NCI-H187 (cell line): ENCODE measurements around the gene RNF182.
"Not testable (repeated sequence)": the region's sequence is repeated elsewhere in the genome, so short reads cannot be mapped to it uniquely, and the experiment has no call there.

Experiments used
- DNase-seq, 2 experiments: peaks; one replicate each; lab custom pipeline; 2025; lab: John Stamatoyannopoulos, UW

RNF182 gene, protein sequence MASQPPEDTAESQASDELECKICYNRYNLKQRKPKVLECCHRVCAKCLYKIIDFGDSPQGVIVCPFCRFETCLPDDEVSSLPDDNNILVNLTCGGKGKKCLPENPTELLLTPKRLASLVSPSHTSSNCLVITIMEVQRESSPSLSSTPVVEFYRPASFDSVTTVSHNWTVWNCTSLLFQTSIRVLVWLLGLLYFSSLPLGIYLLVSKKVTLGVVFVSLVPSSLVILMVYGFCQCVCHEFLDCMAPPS

GRCh38 chr6:13924949-13925881, at the start of gene RNF182:
Gene RNF182, plus strand, starts transcription at chr6:13924952. Its CDS starts 52,168 bp downstream, at chr6:13977120.
- DNase-seq = peak in 1 of 2 experiments; percentile 15

- DNase-seq = no peak
These were observed 47.7 kb upstream of the RNF182 start for GRCh38 chr6:13877051-13877450.

DNA sequence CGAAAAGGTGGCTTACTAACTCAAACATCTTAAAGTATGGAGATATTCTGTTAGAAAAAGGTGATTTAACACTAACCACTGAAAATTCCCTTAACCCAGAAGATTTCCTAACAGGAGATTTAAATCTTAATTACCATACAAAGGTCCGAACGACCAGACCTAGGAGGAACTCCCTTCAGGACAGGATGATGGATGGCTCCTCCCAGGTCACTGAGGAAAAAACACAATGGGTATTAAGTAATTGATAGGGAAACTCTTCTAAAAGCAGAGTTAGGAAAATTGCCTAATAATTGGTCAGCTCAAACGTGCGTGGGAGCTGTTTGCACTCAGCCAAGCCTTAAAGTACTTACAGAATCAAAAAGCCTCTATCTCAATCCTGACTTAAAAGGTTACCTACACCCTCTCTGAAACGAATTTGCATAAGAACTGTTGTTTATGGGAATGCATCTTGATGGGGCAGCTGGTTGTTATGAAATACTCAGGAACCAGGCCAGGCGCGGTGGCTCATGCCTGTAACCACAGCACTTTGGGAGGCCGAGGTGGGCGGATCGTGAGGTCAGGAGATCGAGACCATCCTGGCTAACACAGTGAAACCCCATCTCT, 44.6 kb upstream of the RNF182 start:
- DNase-seq = not testable (repeated sequence)

- DNase-seq = no peak
These were observed 43.1 kb upstream of the RNF182 start for GRCh38 chr6:13881621-13882165.

DNA sequence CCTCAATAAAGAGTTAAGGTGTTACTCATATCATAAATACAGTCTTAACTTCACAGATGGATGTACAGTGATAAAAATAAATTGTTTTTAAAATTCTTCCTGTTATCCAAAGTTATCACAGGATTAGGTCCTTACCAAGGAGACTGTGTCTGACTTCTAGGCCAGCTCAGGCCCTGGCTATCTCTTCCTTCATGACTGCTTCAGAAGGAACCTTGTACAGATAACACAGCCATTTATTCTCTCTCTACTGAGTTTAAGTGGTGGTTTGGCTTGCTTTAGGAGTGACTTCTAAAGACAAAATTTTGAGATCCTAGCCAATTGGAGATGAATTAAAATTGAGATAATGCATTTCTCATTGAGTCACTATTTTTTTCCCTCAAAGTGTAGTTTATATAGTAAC, 40.8 kb upstream of the RNF182 start:
- no peak for DNase-seq

DNA sequence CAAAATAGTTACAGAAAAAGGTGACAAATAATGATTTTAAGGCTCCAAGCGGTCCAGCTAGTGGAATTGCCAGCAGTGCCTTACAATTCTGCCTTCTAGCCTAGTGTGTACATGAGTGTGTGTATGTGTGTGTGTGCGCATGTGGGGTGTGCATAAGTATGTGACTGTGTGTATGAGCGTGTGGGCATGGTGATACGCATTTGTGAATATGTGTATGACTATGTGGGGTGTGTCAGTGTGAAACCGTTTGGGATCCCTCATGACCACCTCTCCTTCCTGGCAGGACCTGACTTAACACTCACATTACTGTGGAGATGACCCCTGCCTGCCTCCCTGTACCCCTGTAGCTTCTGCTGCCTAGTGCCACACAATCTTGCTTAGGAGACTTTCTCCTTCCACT, 40.4 kb upstream of the RNF182 start:
- DNase-seq = no peak

- no peak for DNase-seq
These were observed 39.2 kb upstream of the RNF182 start for GRCh38 chr6:13885601-13886000.

DNA sequence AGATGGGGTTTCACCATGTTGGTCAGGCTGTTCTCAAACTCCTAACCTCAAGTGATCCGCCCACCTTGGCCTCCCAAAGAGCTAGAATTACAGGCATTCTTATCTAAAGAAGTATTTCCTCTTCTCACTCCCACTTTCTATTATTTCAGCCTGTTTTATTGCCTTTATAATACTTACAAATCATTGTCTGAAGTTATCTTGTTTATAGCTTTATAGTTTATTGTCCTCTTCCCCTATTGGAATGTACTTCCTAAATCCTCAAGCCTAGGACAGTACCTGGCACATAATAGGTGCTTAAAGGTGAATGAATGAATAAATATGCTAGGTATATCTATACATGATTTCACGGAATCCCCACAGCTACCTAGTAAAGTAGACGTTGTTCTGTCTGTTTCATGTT, 37.8 kb upstream of the RNF182 start:
- DNase-seq = no peak

DNA sequence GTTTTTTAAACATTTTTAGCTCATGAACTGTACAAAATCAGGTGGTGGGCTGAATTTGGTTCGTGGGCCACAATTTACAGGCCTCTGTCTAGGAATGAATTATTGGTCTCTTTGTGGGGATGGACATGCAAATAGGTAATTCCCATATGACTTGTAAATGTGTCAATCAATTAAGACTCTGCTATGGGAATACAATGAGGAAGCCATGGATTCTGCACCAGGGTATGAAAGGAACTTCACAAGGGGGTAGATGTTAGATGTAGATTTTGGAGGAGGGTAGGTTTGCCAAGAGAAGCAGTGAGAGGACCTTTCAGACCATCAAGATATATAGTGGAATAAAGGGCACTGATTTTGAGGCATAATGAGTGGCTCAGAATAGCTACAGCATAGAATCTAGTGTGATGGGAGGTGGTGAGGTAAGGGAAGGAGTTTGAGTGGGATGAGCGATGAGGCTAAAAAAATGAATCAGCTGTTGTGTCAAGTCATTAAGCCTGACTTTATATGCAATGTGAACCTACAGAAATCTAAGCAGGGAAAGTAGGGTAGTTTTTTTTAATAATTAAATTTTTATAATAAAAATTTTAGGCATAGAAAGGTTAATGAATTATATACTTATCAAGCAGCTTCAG, 32.6 kb upstream of the RNF182 start:
- DNase-seq = no peak

DNA sequence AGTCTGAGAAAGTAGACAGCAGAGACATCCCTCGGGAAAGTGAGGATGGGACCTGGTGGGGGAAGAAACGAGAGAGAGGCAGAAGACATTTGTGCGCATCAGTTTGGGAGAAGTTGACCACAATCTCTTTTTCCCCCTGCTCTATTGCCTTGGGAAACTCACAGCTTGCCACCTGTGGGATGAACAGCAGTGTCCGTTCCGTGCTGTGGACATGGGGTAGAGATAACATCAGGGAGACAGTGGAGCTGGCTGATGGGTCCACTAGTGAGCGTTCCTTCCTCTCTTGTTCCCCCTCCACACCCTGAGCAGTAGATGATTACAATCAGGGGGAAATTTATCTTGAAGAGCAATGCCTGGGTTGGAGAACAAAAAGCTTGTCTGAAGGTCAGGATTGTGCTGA, 21.8 kb upstream of the RNF182 start:
- DNase-seq = no peak

GRCh38 chr6:13903364-13903763, 21.4 kb upstream of the RNF182 start:
- DNase-seq = no peak

GRCh38 chr6:13907001-13907350, 17.8 kb upstream of the RNF182 start:
- no peak for DNase-seq

- DNase-seq = no peak
These were observed 17.0 kb upstream of the RNF182 start for GRCh38 chr6:13907614-13908215.

GRCh38 chr6:13908955-13909381, 15.8 kb upstream of the RNF182 start:
- DNase-seq = peak; percentile 8 to 29

- DNase-seq = no peak
These were observed 14.3 kb upstream of the RNF182 start for GRCh38 chr6:13910443-13910842.

DNA sequence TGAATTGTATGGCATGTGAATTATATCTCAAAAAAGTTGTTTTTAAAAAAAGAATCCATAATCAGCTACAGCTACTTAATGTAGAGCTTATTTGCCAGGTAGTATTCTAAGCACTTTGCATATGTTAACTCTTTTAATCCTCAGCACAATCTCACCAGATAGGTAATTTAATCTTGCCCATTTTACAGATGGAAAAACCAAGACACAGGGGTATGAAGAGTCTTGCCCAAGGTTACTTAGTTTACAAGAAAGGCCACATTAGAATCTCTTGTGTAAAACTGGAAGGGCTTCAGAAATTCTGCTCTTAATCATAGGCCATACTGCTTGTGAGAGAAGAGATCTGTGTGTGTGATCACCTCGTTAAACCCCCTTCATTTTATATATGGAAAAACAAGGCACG, 13.4 kb upstream of the RNF182 start:
- DNase-seq = no peak

GRCh38 chr6:13913226-13914001, 11.3 kb upstream of the RNF182 start:
- no peak for DNase-seq

GRCh38 chr6:13914351-13914750, 10.4 kb upstream of the RNF182 start:
- DNase-seq = no peak

- DNase-seq = no peak
These were observed 9.1 kb upstream of the RNF182 start for GRCh38 chr6:13915561-13916229.

GRCh38 chr6:13916230-13916944, 8.4 kb upstream of the RNF182 start:
- DNase-seq = peak in 1 of 2 experiments; percentile 23
